Activated CD4-positive, alpha-beta T cell treated with anti-CD3 and anti-CD28 coated beads, Interleukin-2, amount 50 U/mL, for 24 hours (primary cell): ENCODE measurements around the gene HADHB.
A peak's percentile ranks its signal among the peaks of the same experiment; 100 is the strongest.
"Not testable (repeated sequence)": the region's sequence is repeated elsewhere in the genome, so short reads cannot be mapped to it uniquely, and the experiment has no call there.

Source experiments
- DNase-seq, 2 donors: peaks; one replicate each; pipeline ENCODE4 v3.0.0-alpha.2; 2020; ENCODE audit warnings: low read depth in 1 of 2, low spot score in 1 of 2

The HADHB gene

DNA sequence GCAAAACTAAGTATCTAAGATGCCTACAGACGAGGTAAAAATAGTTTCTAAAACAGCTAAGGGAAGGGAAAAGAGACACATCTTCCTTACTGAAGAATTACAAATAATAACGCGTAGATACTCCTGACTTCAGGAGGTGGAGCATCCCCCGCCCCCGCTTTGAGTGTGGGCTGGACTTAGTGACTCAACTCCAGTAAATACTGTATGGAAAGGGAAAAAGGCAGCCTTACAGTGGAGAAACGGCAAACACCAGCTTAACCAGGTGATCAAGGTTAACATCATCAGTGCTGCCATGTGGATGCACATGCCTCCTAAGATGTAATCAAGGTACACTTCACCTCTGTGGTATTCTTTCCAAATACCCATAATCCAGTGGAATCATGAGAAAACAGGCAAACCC is 47.9 kb downstream of the HADHB start:
- DNase-seq, result no peak

- no peak for DNase-seq
Measured at GRCh38 chr2:26295511-26295910, 50.8 kb downstream of the HADHB start.

DNA sequence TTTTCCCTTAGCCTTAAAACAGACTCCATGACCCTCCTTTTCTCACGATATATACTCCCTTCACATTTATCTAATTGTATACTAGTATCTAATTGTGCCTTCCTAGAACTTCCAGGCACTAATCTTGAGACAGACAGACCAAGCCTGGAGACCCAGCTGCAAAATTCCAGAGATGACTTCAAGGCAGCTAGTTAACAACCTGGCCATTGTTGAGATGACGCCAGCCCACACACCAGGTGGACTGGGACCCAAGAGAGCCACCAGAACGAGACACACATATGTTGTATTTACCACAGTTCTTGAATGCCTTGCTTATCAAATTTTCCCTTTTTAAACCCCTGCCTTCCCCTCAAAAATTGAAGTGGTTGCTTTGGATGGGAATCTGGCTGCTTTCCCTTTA is 52.3 kb downstream of the HADHB start:
- no peak for DNase-seq

GRCh38 chr2:26298286-26298637 is 53.5 kb downstream of the HADHB start:
- DNase-seq, result no peak

- peak; percentile 13 to 26 for DNase-seq
Measured at GRCh38 chr2:26298638-26299393, 54.1 kb downstream of the HADHB start.

GRCh38 chr2:26299471-26300101 is 54.8 kb downstream of the HADHB start:
- peak; percentile 5 to 14 for DNase-seq

DNA sequence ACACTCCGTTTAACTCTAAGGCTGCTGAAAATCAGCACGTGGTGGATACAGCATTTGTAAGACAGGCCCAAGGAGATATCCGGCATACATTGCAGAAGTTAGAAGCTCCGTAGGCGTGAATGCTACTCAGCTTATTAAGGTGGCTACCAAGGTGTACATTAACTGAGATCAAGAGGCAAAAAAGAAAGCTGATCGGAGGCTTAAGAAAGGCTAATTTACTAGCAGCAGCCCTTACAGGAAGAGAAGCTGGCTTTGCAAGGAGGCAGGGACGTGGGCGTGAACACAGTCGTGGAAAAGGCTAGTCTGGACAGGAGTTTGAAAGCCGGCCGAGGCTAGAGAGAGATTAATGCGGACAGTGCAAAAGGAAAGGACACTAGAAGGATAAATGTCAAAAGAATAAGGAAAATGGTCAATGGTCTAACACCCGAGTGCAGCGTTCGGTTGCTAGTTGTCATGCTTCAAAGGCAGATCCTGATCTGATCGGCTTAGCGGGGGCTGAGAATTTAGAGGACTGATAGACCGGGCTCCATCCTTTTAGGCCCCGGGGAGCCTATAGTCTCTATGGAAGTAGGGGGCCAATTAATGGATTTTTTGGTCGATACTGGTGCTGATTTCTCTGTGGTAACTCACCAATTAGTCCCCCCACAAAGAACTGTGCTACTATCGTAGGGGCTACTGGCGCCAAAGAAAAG is 55.6 kb downstream of the HADHB start:
- DNase-seq, result peak in 1 of 2 donors; percentile 4

DNA sequence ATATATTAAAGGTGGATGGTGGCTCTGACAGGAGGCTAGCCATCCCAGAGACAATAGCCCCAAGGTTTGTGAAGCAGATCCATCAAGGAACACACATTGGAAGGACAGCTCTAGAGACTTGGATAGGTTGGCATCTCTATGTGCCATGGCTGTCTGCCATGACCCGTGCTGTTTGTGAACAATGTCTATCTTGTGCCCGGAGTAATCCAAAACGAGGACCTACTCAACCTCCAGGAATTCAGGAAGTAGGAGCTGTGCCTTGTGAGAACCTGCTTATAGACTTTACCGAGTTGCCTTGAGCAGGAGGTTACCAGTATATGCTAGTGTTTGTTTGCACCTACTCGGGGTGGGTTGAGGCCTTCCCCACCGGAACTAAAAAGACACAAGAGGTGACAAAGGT is 58.1 kb downstream of the HADHB start:
- no peak for DNase-seq

GRCh38 chr2:26305094-26305493 is 60.4 kb downstream of the HADHB start:
- DNase-seq, result not testable (repeated sequence)

DNA sequence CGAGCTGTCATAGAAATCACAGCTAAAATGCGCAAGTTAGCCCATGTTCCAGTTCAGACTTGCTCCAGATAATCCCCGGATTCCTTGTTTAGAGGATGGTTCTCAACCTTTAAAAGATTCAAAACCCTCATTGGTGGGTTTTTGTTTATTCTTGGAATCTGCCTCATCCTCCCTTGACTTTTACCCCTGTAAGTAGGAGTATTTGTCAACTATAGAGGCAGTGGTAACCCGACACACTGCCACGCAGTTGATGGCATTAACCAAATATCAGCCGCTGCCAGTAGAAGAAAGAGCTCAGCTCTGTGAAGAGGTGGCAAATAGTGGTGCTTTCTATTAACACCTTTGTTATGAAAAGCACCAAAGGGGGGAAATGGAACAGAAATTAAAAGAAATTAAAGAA is 60.8 kb downstream of the HADHB start:
- DNase-seq, result no peak

GRCh38 chr2:26309921-26310320 is 65.2 kb downstream of the HADHB start:
- DNase-seq, result no peak

DNA sequence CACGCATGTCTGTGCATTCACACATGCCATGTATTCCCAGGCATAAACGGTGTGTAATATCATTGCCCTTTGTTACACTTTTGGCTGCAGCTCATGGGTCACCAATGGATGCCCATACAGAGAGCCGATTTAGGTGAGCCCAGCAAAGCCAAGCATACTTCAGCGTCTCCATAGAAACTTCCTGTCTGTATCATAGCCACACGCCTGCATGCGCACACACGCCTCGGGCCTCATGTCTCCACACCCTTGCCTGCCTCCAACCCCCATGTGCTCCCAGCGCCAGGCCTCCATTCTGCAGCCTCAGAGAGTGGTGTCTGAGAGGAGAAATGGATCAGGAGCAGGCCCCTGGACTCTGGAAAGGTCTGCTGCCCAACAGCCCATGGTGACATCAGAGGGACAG is 67.7 kb downstream of the HADHB start:
- DNase-seq, result no peak

DNA sequence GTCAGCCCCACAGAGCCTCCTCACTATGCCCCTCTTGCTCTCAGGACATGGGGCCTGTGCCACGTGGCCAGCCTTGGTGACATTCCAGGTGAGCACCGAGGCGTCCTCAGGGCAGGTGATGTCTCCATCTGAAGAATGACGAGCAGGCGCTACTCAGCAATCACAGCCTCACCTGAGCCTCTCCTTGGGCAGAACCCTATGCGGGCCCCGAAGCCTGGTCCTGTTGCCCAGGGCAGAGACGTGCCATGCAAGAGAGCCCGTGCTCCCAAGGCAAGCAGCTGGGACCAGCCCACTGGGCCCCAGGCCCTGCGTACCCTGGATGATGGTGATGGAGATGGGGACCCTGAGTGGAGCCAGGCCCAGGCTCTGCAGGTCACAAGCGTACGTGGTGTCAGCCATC is 68.7 kb downstream of the HADHB start:
- no peak for DNase-seq

DNA sequence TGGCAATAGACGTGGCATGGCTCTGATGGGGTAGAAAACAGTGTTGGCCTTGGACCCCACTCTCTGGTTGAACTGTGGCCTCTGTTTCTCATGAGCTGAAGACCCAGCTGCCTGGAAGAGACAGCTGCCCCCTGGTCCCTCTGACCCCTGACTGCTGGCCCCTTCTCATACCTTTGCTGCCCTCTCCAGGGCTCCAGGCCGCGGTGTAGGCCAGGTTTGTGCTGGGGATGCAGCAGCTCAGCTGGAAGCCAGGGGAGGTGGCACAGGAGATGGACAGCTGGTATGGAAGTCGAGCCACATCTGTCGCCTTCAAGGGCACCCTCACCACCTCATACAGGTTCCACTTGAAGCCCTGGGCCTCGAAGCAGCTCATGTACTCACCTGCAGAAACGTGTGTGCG is 69.5 kb downstream of the HADHB start:
- no peak for DNase-seq

GRCh38 chr2:26316041-26316440 is 71.3 kb downstream of the HADHB start:
- no peak for DNase-seq

DNA sequence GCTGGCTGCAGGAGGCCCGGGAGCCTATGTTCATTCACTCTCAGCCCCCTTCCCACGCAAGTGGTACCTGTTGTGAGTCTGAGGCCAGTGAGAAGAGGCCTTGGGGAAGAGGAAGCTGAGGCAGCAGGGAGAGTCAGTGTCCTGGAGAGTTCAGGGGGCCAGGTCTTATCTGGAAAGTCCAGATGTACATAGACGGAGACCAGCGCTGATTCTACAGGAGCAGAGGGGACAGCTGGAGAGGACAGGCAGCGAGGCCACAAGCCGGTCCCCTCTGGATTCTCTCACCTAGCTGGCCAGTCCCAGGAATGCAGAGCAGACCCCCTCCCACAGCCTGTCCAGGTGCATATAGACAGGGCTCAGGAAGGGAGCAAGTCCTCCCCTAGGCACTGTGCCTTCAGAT is 72.1 kb downstream of the HADHB start:
- no peak for DNase-seq

DNA sequence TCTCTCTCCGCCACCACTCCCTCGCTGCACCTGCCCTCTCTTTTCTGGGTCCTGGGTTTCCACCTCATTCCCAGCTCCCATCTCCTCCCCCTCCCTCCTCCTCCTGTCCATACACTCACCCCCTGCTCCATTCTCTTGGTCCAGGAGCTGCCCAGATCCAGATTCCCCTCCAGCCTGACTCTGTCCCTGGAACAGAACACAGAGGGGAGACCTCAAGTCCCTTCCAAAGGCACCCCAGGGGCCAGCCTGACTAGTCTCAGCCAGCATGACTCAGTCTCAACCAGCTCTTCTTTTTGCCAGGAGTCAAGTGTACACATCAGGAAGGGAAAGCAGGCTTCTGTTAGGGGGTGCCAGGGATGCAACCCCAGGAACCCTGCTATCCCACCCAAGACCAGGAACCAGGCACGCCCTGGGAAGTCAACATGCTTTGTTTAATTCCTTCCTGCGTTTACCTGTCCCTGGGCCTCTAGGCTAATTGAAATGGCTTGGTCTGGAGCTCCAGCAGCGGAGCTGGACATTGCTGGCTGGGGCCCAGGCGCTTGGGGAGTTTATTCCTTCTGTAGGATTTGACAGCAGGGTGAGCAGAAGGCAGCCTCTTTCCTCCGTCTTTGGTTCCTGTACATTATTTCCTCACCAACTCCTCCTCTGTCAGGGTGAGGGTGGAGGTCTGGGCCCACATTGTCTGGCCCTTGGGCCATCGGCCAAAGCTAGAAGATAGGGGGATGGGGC is 72.8 kb downstream of the HADHB start:
- DNase-seq, result no peak

DNA sequence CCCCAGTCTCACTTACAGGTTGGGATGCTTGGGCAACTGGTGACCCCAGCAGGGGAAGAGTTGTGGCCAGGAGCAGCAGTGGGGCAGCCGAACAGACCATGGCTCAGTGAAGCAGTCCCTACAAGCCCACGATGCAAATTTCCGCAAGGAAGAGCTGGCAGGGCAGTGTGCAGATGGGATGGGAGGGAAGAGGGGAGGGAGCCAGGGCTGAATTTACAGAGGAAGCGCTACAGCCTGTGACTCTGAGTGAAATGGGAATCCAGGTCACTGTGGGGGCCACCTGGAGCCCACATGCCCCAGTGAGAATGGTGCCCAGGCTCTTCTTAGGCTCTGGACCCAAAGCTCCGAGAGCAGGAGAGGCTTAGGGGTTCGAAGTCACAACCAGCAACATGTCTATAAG is 74.2 kb downstream of the HADHB start:
- DNase-seq, result no peak

DNA sequence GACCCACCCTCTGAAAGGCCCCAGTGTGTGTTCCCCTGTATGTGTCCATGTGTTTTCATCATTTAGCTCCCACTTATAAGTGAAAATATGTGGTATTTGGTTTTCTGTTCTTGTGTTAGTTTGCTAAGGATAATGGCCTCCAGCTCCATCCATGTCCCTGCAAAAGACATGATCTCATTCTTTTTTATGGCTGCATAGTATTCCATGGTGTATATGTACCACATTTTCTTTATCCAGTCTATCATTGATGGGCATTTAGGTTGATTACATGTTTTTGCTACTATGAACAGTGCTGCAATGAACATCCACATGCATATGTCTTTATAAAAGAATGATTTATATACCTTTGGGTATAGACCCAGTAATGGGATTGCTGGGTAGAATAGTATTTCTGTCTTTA is 79.7 kb downstream of the HADHB start:
- DNase-seq, result not testable (repeated sequence)

DNA sequence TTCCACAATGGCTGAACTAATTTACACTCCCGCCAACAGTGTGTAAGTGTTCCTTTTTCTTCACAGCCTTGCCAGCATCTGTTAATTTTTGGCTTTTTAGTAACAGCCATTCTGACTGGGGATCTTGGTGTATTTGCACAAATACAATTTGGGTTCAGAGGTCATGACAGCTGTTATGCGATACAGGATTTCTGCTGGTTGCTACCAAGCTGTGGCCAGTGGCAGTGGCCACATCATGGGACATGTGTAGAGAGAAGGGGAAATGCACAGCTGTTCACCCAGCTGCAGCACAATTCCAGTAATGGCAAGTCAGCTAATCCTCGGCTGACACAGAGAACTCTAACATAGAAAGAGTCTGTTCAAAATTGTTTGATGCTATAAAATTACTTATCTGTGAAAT is 80.2 kb downstream of the HADHB start:
- no peak for DNase-seq

DNA sequence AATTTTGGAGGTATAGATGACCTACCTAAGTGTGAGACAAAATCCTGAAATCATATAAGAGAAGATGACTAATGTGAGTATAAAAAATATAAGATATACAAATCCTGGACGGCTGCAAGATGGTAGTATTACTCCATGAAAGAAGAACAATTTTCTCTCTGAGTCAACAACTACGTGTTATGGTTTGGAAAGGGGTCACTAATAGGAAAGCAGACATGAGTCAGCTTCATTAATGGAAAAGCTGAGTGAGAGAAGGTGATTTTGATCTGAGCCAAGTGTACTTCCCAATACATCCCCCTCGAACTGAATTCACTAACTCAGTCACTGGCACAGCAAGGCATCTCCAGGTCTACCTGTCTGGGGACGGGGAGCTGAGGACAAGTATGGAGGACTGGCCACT is 81.1 kb downstream of the HADHB start:
- no peak for DNase-seq

GRCh38 chr2:26326514-26326913 is 81.8 kb downstream of the HADHB start:
- DNase-seq, result no peak
